Suprapubic skin (tissue), 4 donors: ENCODE results near the gene MAP4K5. TPM values are rescaled to one million over a fixed set of nuclear protein-coding genes. Genes with fewer than 3 reads are reported as not detected.

Experiments
- DNase-seq, 2 donors: peaks; one replicate each; pipeline ENCODE4 v3.0.0-alpha.2; 2019; ENCODE audit warnings: low spot score in 2 of 2
- H3K27ac ChIP-seq: fragments of 200-600 bp; sonication (generic); one replicate; pipeline ENCODE4 v1.5.1; 2019
- H3K27me3 ChIP-seq: fragments of 200-600 bp; sonication (generic); one replicate; pipeline ENCODE4 v1.5.1; 2019
- H3K36me3 ChIP-seq: fragments of 200-600 bp; sonication (generic); one replicate; pipeline ENCODE4 v1.5.1; 2019
- H3K4me1 ChIP-seq: fragments of 200-600 bp; sonication (generic); one replicate; pipeline ENCODE4 v1.5.1; 2019
- H3K4me3 ChIP-seq: fragments of 200-600 bp; sonication (generic); one replicate; pipeline ENCODE4 v1.5.1; 2019; ENCODE audit warnings: mild to moderate bottlenecking
- H3K9me3 ChIP-seq: fragments of 200-600 bp; sonication (generic); one replicate; pipeline ENCODE4 v1.5.1; 2019
- CTCF ChIP-seq, 2 donors: fragments of 200-600 bp in 1 of 2; fragments of 450-650 bp in 1 of 2; sonication (generic) in 1 of 2; IDR thresholded peaks; one replicate each; pipeline ENCODE4 v1.5.1; 2016 to 2019; ENCODE audit warnings: antibody characterized with exemption in 2 of 2, mild to moderate bottlenecking in 1 of 2, moderate library complexity in 1 of 2
- EP300 ChIP-seq: sonication (generic); formaldehyde crosslinking; IDR thresholded peaks from one replicate; pipeline ENCODE4 v1.6.1; 2017; ENCODE audit warnings: antibody characterized with exemption
- POLR2A ChIP-seq, 2 donors: fragments of 450-650 bp; IDR thresholded peaks; one replicate each; pipeline ENCODE4 v1.6.1; 2017; ENCODE audit warnings: antibody characterized with exemption in 2 of 2, mild to moderate bottlenecking in 2 of 2, moderate library complexity in 2 of 2
- POLR2AphosphoS5 ChIP-seq, 3 donors: sonication (generic); formaldehyde crosslinking; IDR thresholded peaks; one replicate each; pipeline ENCODE4 v1.6.1; 2017; ENCODE audit warnings: antibody characterized with exemption in 3 of 3
- WGBS: methylation state at CpG from one replicate; pipeline ENCODE4 v1.1.5; 2018; 5-methylcytosine and 5-hydroxymethylcytosine counted together
- total RNA-seq, 4 donors: library from RNA; depleted of rRNA; stranded (reverse); fragments of >200 nt; gene quantifications; one replicate each; pipeline ENCODE4 v1.1.0, GENCODE V29; 2016

Gene MAP4K5
- total RNA-seq, 4 donors from 2014 or later, result 109 to 226 (median 125) TPM

GRCh38 chr14:50407111-50407812 is 125.1 kb downstream of the MAP4K5 start:
- H3K9me3 ChIP-seq, result no peaks in the 10 kb centered on the region

GRCh38 chr14:50403419-50403818 is 128.9 kb downstream of the MAP4K5 start:
- no peak overlapping the region for H3K27ac ChIP-seq
- DNase-seq, result no peak

More at GRCh38 chr14:50407111-50407812, 125.1 kb downstream of the MAP4K5 start:
- WGBS, result 63% methylated on average over 6 of the region's 6 CpGs
- DNase-seq, result no peak
- H3K36me3 ChIP-seq, result no peaks in the 10 kb centered on the region
- H3K27me3 ChIP-seq, result no peaks in the 10 kb centered on the region
- peaks cover 3% of the 10 kb centered on the region for H3K4me1 ChIP-seq
- H3K4me3 ChIP-seq, result no peak overlapping the region
- no peak overlapping the region for H3K27ac ChIP-seq
- TF ChIP-seq POLR2AphosphoS5 (IDR thresholded peaks at IDR 0.05) (no peak), POLR2A (IDR thresholded peaks at IDR 0.05) (no peak), CTCF (IDR thresholded peaks at IDR 0.05) (no peak), EP300 (no peak)

DNA sequence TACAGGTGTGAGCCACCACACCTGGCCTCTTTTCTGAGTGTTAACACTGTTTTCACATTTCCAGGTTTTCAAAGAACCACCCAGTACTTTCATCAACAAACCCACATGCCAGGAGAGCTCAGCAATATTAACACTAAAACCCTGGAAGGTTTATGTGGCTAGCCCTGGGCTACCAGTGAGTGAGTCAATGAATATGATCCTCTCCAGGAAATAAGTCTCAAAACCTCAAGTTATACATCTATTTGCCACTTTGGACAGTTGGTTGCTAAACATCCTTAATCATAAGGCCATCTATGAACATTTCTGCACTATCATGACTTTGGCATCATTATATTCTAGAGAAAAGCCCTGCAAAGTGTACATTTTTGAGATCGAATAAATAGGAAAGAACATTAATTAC is 129.4 kb downstream of the MAP4K5 start:
- Histone ChIP-seq H3K27me3 (no peaks in the 10 kb centered on the region), H3K36me3 (no peaks in the 10 kb centered on the region), H3K27ac (no peak overlapping the region), H3K4me1 (peaks cover 8% of the 10 kb centered on the region), H3K9me3 (no peaks in the 10 kb centered on the region), H3K4me3 (no peak overlapping the region)
- WGBS, result 63% methylated on average over 1 of the region's 1 CpG
- TF ChIP-seq POLR2AphosphoS5 (IDR thresholded peaks at IDR 0.05) (no peak), EP300 (no peak), POLR2A (IDR thresholded peaks at IDR 0.05) (no peak), CTCF (IDR thresholded peaks at IDR 0.05) (no peak)
- DNase-seq, result no peak

More at GRCh38 chr14:50403419-50403818, 128.9 kb downstream of the MAP4K5 start:
- H3K4me3 ChIP-seq, result no peak overlapping the region
- H3K27me3 ChIP-seq, result no peaks in the 10 kb centered on the region
- peaks cover 8% of the 10 kb centered on the region for H3K4me1 ChIP-seq
- TF ChIP-seq POLR2A (IDR thresholded peaks at IDR 0.05) (no peak), POLR2AphosphoS5 (IDR thresholded peaks at IDR 0.05) (no peak), EP300 (no peak), CTCF (IDR thresholded peaks at IDR 0.05) (no peak)
- no peaks in the 10 kb centered on the region for H3K36me3 ChIP-seq
- no peaks in the 10 kb centered on the region for H3K9me3 ChIP-seq

DNA sequence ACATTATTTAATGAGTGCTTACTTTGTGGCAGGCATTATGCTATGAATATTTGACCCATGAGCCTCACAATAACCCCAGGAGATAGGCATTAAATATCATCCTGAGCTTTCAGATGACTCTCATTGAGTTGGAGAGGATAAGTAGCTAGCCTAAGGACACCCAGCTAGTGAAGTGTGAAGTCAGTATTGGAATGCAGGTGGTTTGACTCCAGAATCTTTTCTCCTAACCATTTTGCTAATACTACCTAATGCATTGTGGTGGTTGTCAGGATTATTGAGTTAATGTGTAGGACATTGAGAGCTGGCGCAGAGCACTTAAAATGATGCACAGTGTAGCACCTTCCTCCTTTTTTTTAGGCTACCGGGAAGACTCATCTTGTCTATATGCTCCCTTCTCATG is 131.9 kb downstream of the MAP4K5 start:
- H3K4me3 ChIP-seq, result no peak overlapping the region
- H3K27ac ChIP-seq, result no peak overlapping the region
- H3K9me3 ChIP-seq, result no peaks in the 10 kb centered on the region
- H3K4me1 ChIP-seq, result peaks cover 24% of the 10 kb centered on the region
- no peak for DNase-seq
- no peaks in the 10 kb centered on the region for H3K36me3 ChIP-seq
- 94% methylated on average over 2 of the region's 2 CpGs for WGBS
- TF ChIP-seq EP300 (no peak), POLR2A (IDR thresholded peaks at IDR 0.05) (no peak), POLR2AphosphoS5 (IDR thresholded peaks at IDR 0.05) (no peak), CTCF (IDR thresholded peaks at IDR 0.05) (no peak)
- no peaks in the 10 kb centered on the region for H3K27me3 ChIP-seq

- no peak overlapping the region for H3K4me3 ChIP-seq
- no peaks in the 10 kb centered on the region for H3K27me3 ChIP-seq
- H3K36me3 ChIP-seq, result no peaks in the 10 kb centered on the region
- TF ChIP-seq EP300, result no peak
- no peak for TF ChIP-seq POLR2AphosphoS5 (IDR thresholded peaks at IDR 0.05)
- no peak for TF ChIP-seq CTCF (IDR thresholded peaks at IDR 0.05)
- TF ChIP-seq POLR2A (IDR thresholded peaks at IDR 0.05), result no peak
- DNase-seq, result no peak
- H3K9me3 ChIP-seq, result no peaks in the 10 kb centered on the region
- H3K27ac ChIP-seq, result no peak overlapping the region
- WGBS, result 39% methylated on average over 6 of the region's 6 CpGs
- H3K4me1 ChIP-seq, result peaks cover 24% of the 10 kb centered on the region
Observed at GRCh38 chr14:50399251-50400032, 132.9 kb downstream of the MAP4K5 start.
